H1 (cell line): ENCODE measurements around the gene PCGF3. TPM values are rescaled to one million over a fixed set of nuclear protein-coding genes. Genes with fewer than 3 reads are reported as not detected.

Source experiments
- CTCF ChIA-PET: fragments of 300-600 bp; sonication (Branson Sonifier 250); formaldehyde crosslinking; loops from one replicate; lab custom pipeline; 2021; ENCODE audit not compliant: partially characterized antibody; lab: Charles Lee
- POLR2A ChIA-PET: fragments of 300-600 bp; sonication (Branson Sonifier 250); formaldehyde crosslinking; loops from one replicate; lab custom pipeline; 2021; ENCODE audit warnings: inconsistent platforms; ENCODE audit not compliant: partially characterized antibody; lab: Charles Lee
- DNase-seq, 2 experiments: peaks; one replicate each; pipeline versions ENCODE4 v3.0.0 to v3.0.0-alpha.2; 2010 to 2022; ENCODE audit warnings: low spot score in 2 of 2, low read depth in 1 of 2, mixed read lengths in 1 of 2
- FAIRE-seq: peaks from 2 replicates; lab custom pipeline; 2011; peaks lifted over from hg19 to GRCh38; lab: Jason Lieb, UNC
- H2AFZ ChIP-seq: 2 replicates; pipeline ENCODE4 v1.8.1; 2012; ENCODE audit warnings: low read length, inconsistent platforms
- H2AK5ac ChIP-seq: 2 replicates; pipeline ENCODE4 v1.6.1; 2013; ENCODE audit warnings: low read depth, low read length
- H2BK120ac ChIP-seq: replicated peaks from 2 replicates; pipeline ENCODE3; 2013; ENCODE audit warnings: low read depth, low read length, inconsistent platforms
- H2BK12ac ChIP-seq: 2 replicates; pipeline ENCODE4 v1.6.1; 2013; ENCODE audit warnings: low read depth, low read length
- H2BK15ac ChIP-seq: 2 replicates; pipeline ENCODE4 v1.6.1; 2013; ENCODE audit warnings: low read length
- H2BK20ac ChIP-seq: 2 replicates; pipeline ENCODE4 v1.6.1; 2013; ENCODE audit warnings: low read length
- H2BK5ac ChIP-seq: 2 replicates; pipeline ENCODE4 v1.6.1; 2013; ENCODE audit warnings: low read depth, low read length
- H3K14ac ChIP-seq: 2 replicates; pipeline ENCODE4 v1.6.1; 2013; ENCODE audit warnings: inconsistent platforms; ENCODE audit not compliant: insufficient read length
- H3K18ac ChIP-seq: 2 replicates; pipeline ENCODE4 v1.6.1; 2013; ENCODE audit warnings: low read length; ENCODE audit errors: extremely low read depth
- H3K23ac ChIP-seq: 2 replicates; pipeline ENCODE4 v1.6.1; 2013; ENCODE audit warnings: inconsistent platforms; ENCODE audit not compliant: insufficient read length
- H3K23me2 ChIP-seq: 2 replicates; pipeline ENCODE4 v1.6.1; 2013; ENCODE audit warnings: low read depth, low read length
- H3K27ac ChIP-seq: 2 replicates; pipeline ENCODE4 v1.6.1; 2011; ENCODE audit warnings: low read depth, low read length, inconsistent platforms
- H3K27me3 ChIP-seq, 4 experiments: replicated peaks in 1 of 4; 1 replicate in 1 of 4; 2 replicates in 3 of 4; pipeline versions ENCODE4 v1.6.1 to v1.8.1; 2011 to 2013; ENCODE audit warnings: low read length in 3 of 4, mild to moderate bottlenecking in 3 of 4, inconsistent platforms in 2 of 4, mixed read lengths in 2 of 4, moderate library complexity in 1 of 4; ENCODE audit not compliant: control insufficient read depth in 3 of 4, insufficient read depth in 3 of 4; ENCODE audit errors: extremely low read depth in 1 of 4
- H3K36me3 ChIP-seq, 4 experiments: 2 replicates each; pipeline versions ENCODE4 v1.6.1 to v1.8.1; 2011 to 2013; ENCODE audit warnings: mild to moderate bottlenecking in 4 of 4, low read length in 3 of 4, moderate library complexity in 2 of 4, control low read depth in 1 of 4, inconsistent platforms in 1 of 4; ENCODE audit not compliant: insufficient read depth in 4 of 4, control insufficient read depth in 2 of 4
- H3K4ac ChIP-seq: replicated peaks from 2 replicates; pipeline ENCODE3; 2013; ENCODE audit warnings: low read length, low read depth, mixed read lengths, inconsistent platforms; ENCODE audit not compliant: insufficient read length
- H3K4me1 ChIP-seq, 4 experiments: replicated peaks in 1 of 4; 1 replicate in 1 of 4; 2 replicates in 3 of 4; pipeline versions ENCODE4 v1.6.1 to v1.8.1; 2011 to 2013; ENCODE audit warnings: low read length in 3 of 4, inconsistent platforms in 2 of 4, mixed read lengths in 1 of 4; ENCODE audit not compliant: insufficient read depth in 4 of 4, control insufficient read depth in 3 of 4
- H3K4me2 ChIP-seq, 2 experiments: 2 replicates each; pipeline versions ENCODE4 v1.6.1 to v1.8.1; 2011 to 2013; ENCODE audit warnings: low read depth in 2 of 2, low read length in 2 of 2, control low read depth in 1 of 2, inconsistent platforms in 1 of 2, mild to moderate bottlenecking in 1 of 2; ENCODE audit not compliant: insufficient read depth in 1 of 2
- H3K4me3 ChIP-seq, 4 experiments: fragments of 200-600, 300-600 bp in 1 of 4; sonication (generic), shearing (Covaris generic), sonication (Bioruptor Twin) in 1 of 4; 2 replicates each; pipeline versions ENCODE4 v1.5.1 to v1.8.1; 2011 to 2016; ENCODE audit warnings: low read length in 4 of 4, low read depth in 3 of 4, control low read depth in 2 of 4, inconsistent platforms in 2 of 4, mild to moderate bottlenecking in 2 of 4, mixed read lengths in 1 of 4, moderate library complexity in 1 of 4; ENCODE audit not compliant: insufficient read depth in 2 of 4; ENCODE audit errors: extremely low read depth in 1 of 4
- H3K56ac ChIP-seq: replicated peaks from 2 replicates; pipeline ENCODE3; 2013; ENCODE audit warnings: low read depth, mild to moderate bottlenecking, mixed read lengths, low read length, inconsistent platforms; ENCODE audit not compliant: insufficient read length
- H3K79me1 ChIP-seq: 2 replicates; pipeline ENCODE4 v1.6.1; 2013; ENCODE audit warnings: low read depth, low read length, control low read depth
- H3K79me2 ChIP-seq, 2 experiments: 2 replicates each; pipeline versions ENCODE4 v1.6.1 to v1.8.1; 2012 to 2013; ENCODE audit warnings: low read length in 2 of 2, mild to moderate bottlenecking in 2 of 2, inconsistent platforms in 1 of 2; ENCODE audit not compliant: insufficient read depth in 2 of 2, control insufficient read depth in 1 of 2
- H3K9ac ChIP-seq, 4 experiments: replicated peaks in 1 of 4; 1 replicate in 1 of 4; 2 replicates in 3 of 4; pipeline versions ENCODE4 v1.6.1 to v1.8.1; 2011 to 2013; ENCODE audit warnings: low read depth in 3 of 4, low read length in 3 of 4, control low read depth in 2 of 4, mild to moderate bottlenecking in 2 of 4, moderate library complexity in 2 of 4, inconsistent platforms in 1 of 4; ENCODE audit errors: extremely low read depth in 1 of 4
- H3K9me3 ChIP-seq, 2 experiments: 2 replicates each; pipeline versions ENCODE4 v1.6.1 to v1.8.1; 2012 to 2013; ENCODE audit warnings: mild to moderate bottlenecking in 2 of 2, moderate library complexity in 2 of 2, control low read depth in 1 of 2, inconsistent platforms in 1 of 2, low read depth in 1 of 2, low read length in 1 of 2, mixed read lengths in 1 of 2; ENCODE audit not compliant: insufficient read depth in 2 of 2
- H4K20me1 ChIP-seq, 2 experiments: replicated peaks in 1 of 2; 2 replicates each; pipeline versions ENCODE3 to v1.8.1; 2011 to 2013; ENCODE audit warnings: inconsistent platforms in 2 of 2, low read length in 2 of 2, mild to moderate bottlenecking in 1 of 2; ENCODE audit not compliant: insufficient read depth in 2 of 2, control insufficient read depth in 1 of 2
- H4K5ac ChIP-seq: 2 replicates; pipeline ENCODE4 v1.6.1; 2013; ENCODE audit warnings: low read length, low read depth, mixed read lengths, inconsistent platforms; ENCODE audit not compliant: insufficient read length
- H4K8ac ChIP-seq: 2 replicates; pipeline ENCODE4 v1.8.0; 2013; ENCODE audit warnings: mild to moderate bottlenecking, moderate library complexity, low read length, inconsistent platforms; ENCODE audit not compliant: insufficient read depth; ENCODE audit errors: extremely low read depth
- H4K91ac ChIP-seq: replicated peaks from 2 replicates; pipeline ENCODE3; 2013; ENCODE audit warnings: low read length, mixed read lengths, inconsistent platforms; ENCODE audit not compliant: insufficient read length
- BACH1 ChIP-seq: IDR thresholded peaks from 2 replicates; pipeline ENCODE4 v1.6.1; 2012; ENCODE audit warnings: low read length, improper control_type of control experiment
- E2F6 ChIP-seq: IDR thresholded peaks from 2 replicates; pipeline ENCODE4 v1.6.1; 2012; ENCODE audit warnings: inconsistent platforms
- FOSL1 ChIP-seq: IDR thresholded peaks from 2 replicates; pipeline ENCODE4 v1.6.1; 2011; ENCODE audit warnings: mild to moderate bottlenecking, low read depth, low read length, moderate library complexity; ENCODE audit not compliant: insufficient read depth
- GTF2F1 ChIP-seq: IDR thresholded peaks from 2 replicates; pipeline ENCODE4 v1.6.1; 2012; ENCODE audit warnings: low read depth, low read length, improper control_type of control experiment, borderline replicate concordance
- KDM4A ChIP-seq: IDR thresholded peaks from one replicate; pipeline ENCODE4 v1.7.1; 2012; ENCODE audit warnings: low read depth, mild to moderate bottlenecking, moderate library complexity, low read length, inconsistent platforms; ENCODE audit not compliant: severe bottlenecking
- MAX ChIP-seq: IDR thresholded peaks from 2 replicates; pipeline ENCODE4 v1.6.1; 2012; ENCODE audit warnings: inconsistent platforms
- PHF8 ChIP-seq: fragments of 200-600 bp; sonication (generic); conservative IDR thresholded peaks from 2 replicates; pipeline ENCODE4 v1.7.1; 2012; ENCODE audit warnings: low read depth, mild to moderate bottlenecking, inconsistent platforms, low read length, moderate library complexity
- RFX5 ChIP-seq: IDR thresholded peaks from 2 replicates; pipeline ENCODE4 v1.6.1; 2011; ENCODE audit warnings: low read depth, low read length, improper control_type of control experiment, borderline replicate concordance
- TAF1 ChIP-seq: IDR thresholded peaks from 2 replicates; pipeline ENCODE4 v1.6.1; 2011; ENCODE audit warnings: mild to moderate bottlenecking, low read depth, low read length
- TBP ChIP-seq: IDR thresholded peaks from 2 replicates; pipeline ENCODE4 v1.6.1; 2011; ENCODE audit warnings: low read depth, low read length, improper control_type of control experiment
- TCF12 ChIP-seq: IDR thresholded peaks from 2 replicates; pipeline ENCODE4 v1.6.1; 2011; ENCODE audit warnings: low read depth, mild to moderate bottlenecking, low read length
- WGBS, 2 experiments: shearing (Covaris generic) in 1 of 2; methylation state at CpG; one replicate each; pipeline versions ENCODE4 v1.1.6 to v1.1.7; 2013 to 2015; ENCODE audit warnings: low lambda C conversion rate in 2 of 2, mixed read lengths in 2 of 2, inconsistent platforms in 1 of 2, low coverage in 1 of 2, missing lambda C conversion rate in 1 of 2; ENCODE audit not compliant: insufficient replicate concordance in 2 of 2, insufficient coverage in 1 of 2, insufficient read length in 1 of 2; ENCODE audit errors: extremely low coverage in 1 of 2, missing lambda C conversion rate in 1 of 2; 5-methylcytosine and 5-hydroxymethylcytosine counted together
- polyA plus RNA-seq, 7 experiments: library from polyadenylated mRNA; depleted of rRNA in 3 of 7; stranded (reverse) in 5 of 7; unstranded in 2 of 7; fragments of >200 nt in 5 of 7; fragments of 200-250 nt in 2 of 7; gene quantifications; 1 replicate in 5 of 7; 2 replicates in 1 of 7; 4 replicates in 1 of 7; pipeline versions ENCODE4 v1.2.1 to v1.2.3, GENCODE V29; 2011 to 2013; ENCODE audit warnings: missing spikeins in 2 of 7, mixed read lengths in 2 of 7
- total RNA-seq: library from RNA; stranded (reverse); fragmentation: NEBNext Ultra II Directional; extraction: Animal tissue kit (Norgen Biotek cat#: 25700); gene quantifications from 2 replicates; pipeline ENCODE4 v1.2.1, GENCODE V29; 2021

Gene PCGF3
- total and polyA plus RNA-seq, 2 of the 8 experiments (the other 6 are each of a cell fraction or from before 2014, with no cell fraction given): 52.7 to 52.9 TPM

- H3K27me3 ChIP-seq: peaks cover 20 to 78% (median 59%) of the 10 kb centered on the region in 4 experiments
- no peak overlapping the region for H3K4ac ChIP-seq
- H2BK5ac ChIP-seq: no peak overlapping the region; the same call in 1 of the 2 replicates
- H2BK12ac ChIP-seq: peak overlapping the region; percentile 27; the same call in 1 of the 2 replicates
- FAIRE-seq (no peak), DNase-seq (no peak)
- ChIA-PET CTCF (no interaction called here), POLR2A (interaction anchor here (1.0 to 1.2 kb wide), 2 partner anchors 10 to 18 kb away, joined by 4 read pairs; no protein-coding TSS in a partner anchor)
- H3K18ac ChIP-seq: no peak overlapping the region
- H3K9ac ChIP-seq: no peak overlapping the region; a peak in 1 of 7 replicates
- peaks cover 4 to 8% of the 10 kb centered on the region in 2 experiments for H4K20me1 ChIP-seq
- H2BK120ac ChIP-seq: no peak overlapping the region
- no peak overlapping the region for H4K5ac ChIP-seq
- peak overlapping the region; percentile 8; the same call in 1 of the 2 replicates for H2BK20ac ChIP-seq
- no peak overlapping the region for H2AFZ ChIP-seq
- H3K36me3 ChIP-seq: no peaks in the 10 kb centered on the region
- H3K79me1 ChIP-seq: no peaks in the 10 kb centered on the region
- no peak overlapping the region for H3K56ac ChIP-seq
- no peak overlapping the region for H3K23ac ChIP-seq
- H4K91ac ChIP-seq: peak overlapping the region; percentile 54
- no peak overlapping the region for H2AK5ac ChIP-seq
- no peak overlapping the region for H4K8ac ChIP-seq
- no peak overlapping the region for H3K14ac ChIP-seq
- no peaks in the 10 kb centered on the region for H3K9me3 ChIP-seq
- 36% methylated on average over 32 of the region's 50 CpGs; no CpG with 5 or more reads in 1 of the 2 experiments for WGBS, 2 experiments
- peaks cover 5% of the 10 kb centered on the region; the same call in 1 of the 2 replicates for H3K23me2 ChIP-seq
- H3K4me3 ChIP-seq: peak overlapping the region in 1 of 4 experiments; percentile 51; a peak in 3 of 8 replicates
- H3K4me1 ChIP-seq: peaks cover 5 to 38% (median 21%) of the 10 kb centered on the region in 4 experiments
- H3K4me2 ChIP-seq: peak overlapping the region in 1 of 2 experiments; percentile 65; a peak in 2 of 4 replicates
- H3K27ac ChIP-seq: no peak overlapping the region
- H3K79me2 ChIP-seq: no peaks in the 10 kb centered on the region
- H2BK15ac ChIP-seq: no peak overlapping the region
- TF ChIP-seq TCF12 (no peak), BACH1 (0 out of 2 replicates have a peak, but pooled peaks have one; percentile 5), RFX5 (no peak), PHF8 (no peak), MAX (peak; percentile 70), TAF1 (0 out of 2 replicates have a peak, but pooled peaks have one; percentile 27), E2F6 (peak; percentile 24; the same call in 1 of the 2 replicates), KDM4A (no peak), GTF2F1 (no peak), TBP (no peak), FOSL1 (no peak)
Observed at GRCh38 chr4:791898-792625, 86.4 kb downstream of the PCGF3 start.
